PFSK-1 (cell line): ENCODE results near the gene RPL12.

Experiments used
- FOXP2 ChIP-seq: optimal IDR thresholded peaks from 2 replicates; pipeline ENCODE3; 2011; ENCODE audit warnings: borderline replicate concordance, control low read depth, inconsistent platforms; ENCODE audit not compliant: insufficient read depth; ENCODE audit errors: extremely low read length, extremely low read depth
- POLR2AphosphoS5 ChIP-seq: IDR thresholded peaks from 2 replicates; pipeline ENCODE4 v1.6.1; 2012; ENCODE audit warnings: low read depth, mild to moderate bottlenecking, control low read depth, low read length, moderate library complexity
- REST ChIP-seq, 2 experiments: IDR thresholded peaks; 2 replicates each; pipeline versions ENCODE4 v1.6.1 to v1.8.0; 2011 to 2012; ENCODE audit warnings: low read depth in 2 of 2, low read length in 2 of 2, control low read depth in 1 of 2, inconsistent platforms in 1 of 2, mild to moderate bottlenecking in 1 of 2, moderate library complexity in 1 of 2; ENCODE audit not compliant: insufficient read depth in 1 of 2
- SIN3A ChIP-seq: IDR thresholded peaks from 2 replicates; pipeline ENCODE4 v1.6.1; 2012; ENCODE audit warnings: mild to moderate bottlenecking, low read length, moderate library complexity, borderline replicate concordance; ENCODE audit not compliant: insufficient read depth
- TAF1 ChIP-seq: IDR thresholded peaks from 2 replicates; pipeline ENCODE4 v1.6.1; 2012; ENCODE audit warnings: low read length, control low read depth, borderline replicate concordance; ENCODE audit not compliant: insufficient read depth

RPL12 gene

GRCh38 chr9:127489471-127490115, 38.4 kb upstream of the RPL12 start:
- TF ChIP-seq SIN3A (no peak), TAF1 (no peak), POLR2AphosphoS5 (no peak), FOXP2 (no peak), REST (IDR thresholded peaks at IDR 0.05; ENCODE audit: insufficient read depth in 1 of 2, low read depth in 2 of 2, low read length in 2 of 2) (no peak)

- TF ChIP-seq TAF1, result no peak
- TF ChIP-seq POLR2AphosphoS5, result no peak
- no peak for TF ChIP-seq SIN3A
- TF ChIP-seq REST (IDR thresholded peaks at IDR 0.05; ENCODE audit: insufficient read depth in 1 of 2, low read depth in 2 of 2, low read length in 2 of 2), result no peak
- no peak for TF ChIP-seq FOXP2
Observed at GRCh38 chr9:127488946-127489345, 37.7 kb upstream of the RPL12 start.

- TF ChIP-seq POLR2AphosphoS5, result no peak
Observed at GRCh38 chr9:127485995-127486394, 34.8 kb upstream of the RPL12 start.

- TF ChIP-seq REST (IDR thresholded peaks at IDR 0.05; ENCODE audit: insufficient read depth in 1 of 2, low read depth in 2 of 2, low read length in 2 of 2) (no peak), POLR2AphosphoS5 (no peak)
Observed at GRCh38 chr9:127482662-127483061, 31.5 kb upstream of the RPL12 start.

GRCh38 chr9:127479507-127480081, 28.4 kb upstream of the RPL12 start:
- TF ChIP-seq FOXP2 (no peak), REST (IDR thresholded peaks at IDR 0.05; ENCODE audit: insufficient read depth in 1 of 2, low read depth in 2 of 2, low read length in 2 of 2) (no peak), POLR2AphosphoS5 (no peak), TAF1 (no peak), SIN3A (no peak)
